K562 (cell line): ENCODE data around the gene PARD6B. TPM values are rescaled to one million over a fixed set of nuclear protein-coding genes. Genes with fewer than 3 reads are reported as not detected.

Experiments
- ADNP ChIP-seq: fragments of 200-800 bp; sonication (Bioruptor generic); IDR thresholded peaks from 2 replicates; pipeline ENCODE4 v1.6.1; 2016; ENCODE audit warnings: missing genetic modification characterization, missing compliant biosample characterization
- ARNT ChIP-seq, 2 experiments: fragments of 450-650 bp; IDR thresholded peaks; 2 replicates each; pipeline ENCODE4 v1.6.1; 2016; ENCODE audit warnings: mild to moderate bottlenecking in 1 of 2
- DDX20 ChIP-seq: fragments of 450-650 bp; IDR thresholded peaks from 2 replicates; pipeline ENCODE4 v1.6.1; 2016; ENCODE audit warnings: missing genetic modification characterization, low read depth, mild to moderate bottlenecking, missing compliant biosample characterization, moderate library complexity
- ELF1 ChIP-seq: fragments of 200-800 bp; sonication (Bioruptor generic); IDR thresholded peaks from 2 replicates; pipeline ENCODE4 v1.6.1; 2016; ENCODE audit warnings: missing genetic modification characterization, missing compliant biosample characterization
- GABPB2 ChIP-seq: fragments of 250-450 bp; sonication (Bioruptor Pico); conservative IDR thresholded peaks from 2 replicates; pipeline ENCODE4 v1.5.1; 2021; ENCODE audit warnings: mild to moderate bottlenecking
- KDM1A ChIP-seq, 2 experiments: fragments of 450-650 bp; IDR thresholded peaks; 2 replicates each; pipeline ENCODE4 v1.6.1; 2016; ENCODE audit warnings: mild to moderate bottlenecking in 2 of 2
- POLR2G ChIP-seq: fragments of 200-400 bp; formaldehyde crosslinking; IDR thresholded peaks from 2 replicates; pipeline ENCODE4 v1.6.1; 2017; ENCODE audit warnings: low read depth, mild to moderate bottlenecking, antibody characterized with exemption, low read length, moderate library complexity
- POU5F1 ChIP-seq: fragments of 150-350 bp; IDR thresholded peaks from 2 replicates; pipeline ENCODE4 v1.6.1; 2014; ENCODE audit warnings: borderline replicate concordance, low read length, low read depth, mild to moderate bottlenecking; ENCODE audit not compliant: partially characterized antibody
- SPI1 ChIP-seq: IDR thresholded peaks from 2 replicates; pipeline ENCODE4 v1.6.1; 2011; ENCODE audit warnings: low read depth, low read length, control low read depth, borderline replicate concordance
- U2AF1 ChIP-seq: fragments of 200-400 bp; formaldehyde crosslinking; optimal IDR thresholded peaks from 2 replicates; pipeline ENCODE3; 2017; ENCODE audit warnings: mild to moderate bottlenecking, low read depth, low read length, moderate library complexity
- ZNF23 ChIP-seq: fragments of 250-450 bp; sonication (Bioruptor Pico); IDR thresholded peaks from 2 replicates; pipeline ENCODE4 v1.4.0; 2020; ENCODE audit warnings: mild to moderate bottlenecking
- polyA plus RNA-seq, 8 experiments: library from polyadenylated mRNA; depleted of rRNA in 4 of 8; stranded (reverse) in 5 of 8; unstranded in 3 of 8; fragments of >200 nt; fragmentation: Nextera tagmentation in 2 of 8; fragmentation: Illumina TruSeq in 1 of 8; extraction: Ambion mirVana in 2 of 8; extraction: Trizol in 1 of 8; gene quantifications; 2 replicates each; pipeline versions ENCODE4 v1.2.1 to v1.2.3, GENCODE V29; 2011 to 2014; ENCODE audit warnings: inconsistent platforms in 1 of 8, missing spikeins in 1 of 8
- total RNA-seq, 7 experiments: library from RNA; depleted of rRNA in 6 of 7; stranded (reverse); fragments of >200 nt in 6 of 7; fragmentation: Illumina TruSeq in 2 of 7; extraction: Trizol in 2 of 7; gene quantifications; 2 replicates each; pipeline versions ENCODE4 v1.2.1 to v1.2.3, GENCODE V29; 2011 to 2021; ENCODE audit warnings: low replicate concordance in 1 of 7
- TF ChIP-seq, protein P1 (sequence below), 2 experiments: fragments of 450-650 bp in 1 of 2; IDR thresholded peaks; 2 replicates each; pipeline ENCODE4 v1.6.1; 2011 to 2017; ENCODE audit warnings: low read depth in 2 of 2, antibody characterized with exemption in 1 of 2, borderline replicate concordance in 1 of 2, low read length in 1 of 2, mild to moderate bottlenecking in 1 of 2, mixed read lengths in 1 of 2; ENCODE audit not compliant: control insufficient read depth in 1 of 2
- TF ChIP-seq, protein P2 (sequence below): fragments of 250-450 bp; sonication (Bioruptor Pico); IDR thresholded peaks from 2 replicates; pipeline ENCODE4 v1.4.0; 2020; ENCODE audit warnings: mild to moderate bottlenecking, moderate library complexity
- TF ChIP-seq, protein P3 (sequence below): sonication (generic); formaldehyde crosslinking; IDR thresholded peaks from 2 replicates; pipeline ENCODE4 v1.4.0; 2020; ENCODE audit warnings: mild to moderate bottlenecking, missing genetic modification reagents

The PARD6B gene
- total and polyA plus RNA-seq, 9 of the 15 experiments (the other 6 are each of a cell fraction or from before 2014, with no cell fraction given): 1.7 to 12.3 (median 5.5) TPM

DNA sequence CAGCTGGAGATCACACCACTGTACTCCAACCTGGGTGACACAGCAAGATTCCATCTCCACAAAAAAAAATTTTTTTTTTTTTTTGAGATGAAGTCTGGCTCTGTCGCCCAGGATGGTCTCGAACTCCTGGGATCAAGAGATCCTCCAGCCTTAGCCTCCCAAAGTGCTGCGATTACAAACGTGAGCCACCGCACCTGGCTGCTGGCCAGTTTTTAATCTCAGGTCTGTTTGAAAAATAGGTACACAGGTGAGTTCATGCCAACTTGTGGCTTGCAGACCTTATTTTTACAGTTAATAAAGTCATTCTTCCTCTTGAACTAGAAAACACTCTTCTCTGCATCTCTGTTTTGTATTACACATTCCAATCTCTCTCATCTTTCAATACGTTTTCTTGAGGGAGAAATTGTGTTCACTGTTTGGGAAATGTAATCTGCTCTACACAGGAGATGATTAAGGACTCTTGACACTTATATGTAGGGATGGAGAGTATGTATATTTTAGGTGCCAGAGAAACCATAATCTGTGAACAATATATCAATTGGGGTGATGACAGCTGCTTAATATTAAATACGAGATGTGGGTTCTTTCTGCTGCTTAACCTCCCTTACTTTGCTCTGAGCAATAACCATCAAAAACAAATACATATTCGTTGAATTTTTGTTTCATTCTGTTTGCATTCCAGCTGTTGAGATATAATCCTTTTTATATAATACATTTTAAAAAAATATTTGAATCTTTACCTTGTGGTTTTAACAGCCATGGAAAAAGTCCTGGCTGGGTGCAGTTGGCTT, 22.3 kb upstream of the PARD6B start (continued):
- TF ChIP-seq, protein P1, sequence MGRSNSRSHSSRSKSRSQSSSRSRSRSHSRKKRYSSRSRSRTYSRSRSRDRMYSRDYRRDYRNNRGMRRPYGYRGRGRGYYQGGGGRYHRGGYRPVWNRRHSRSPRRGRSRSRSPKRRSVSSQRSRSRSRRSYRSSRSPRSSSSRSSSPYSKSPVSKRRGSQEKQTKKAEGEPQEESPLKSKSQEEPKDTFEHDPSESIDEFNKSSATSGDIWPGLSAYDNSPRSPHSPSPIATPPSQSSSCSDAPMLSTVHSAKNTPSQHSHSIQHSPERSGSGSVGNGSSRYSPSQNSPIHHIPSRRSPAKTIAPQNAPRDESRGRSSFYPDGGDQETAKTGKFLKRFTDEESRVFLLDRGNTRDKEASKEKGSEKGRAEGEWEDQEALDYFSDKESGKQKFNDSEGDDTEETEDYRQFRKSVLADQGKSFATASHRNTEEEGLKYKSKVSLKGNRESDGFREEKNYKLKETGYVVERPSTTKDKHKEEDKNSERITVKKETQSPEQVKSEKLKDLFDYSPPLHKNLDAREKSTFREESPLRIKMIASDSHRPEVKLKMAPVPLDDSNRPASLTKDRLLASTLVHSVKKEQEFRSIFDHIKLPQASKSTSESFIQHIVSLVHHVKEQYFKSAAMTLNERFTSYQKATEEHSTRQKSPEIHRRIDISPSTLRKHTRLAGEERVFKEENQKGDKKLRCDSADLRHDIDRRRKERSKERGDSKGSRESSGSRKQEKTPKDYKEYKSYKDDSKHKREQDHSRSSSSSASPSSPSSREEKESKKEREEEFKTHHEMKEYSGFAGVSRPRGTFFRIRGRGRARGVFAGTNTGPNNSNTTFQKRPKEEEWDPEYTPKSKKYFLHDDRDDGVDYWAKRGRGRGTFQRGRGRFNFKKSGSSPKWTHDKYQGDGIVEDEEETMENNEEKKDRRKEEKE (IDR thresholded peaks at IDR 0.05; ENCODE audit: borderline replicate concordance in 1 of 2, control insufficient read depth in 1 of 2, low read depth in 2 of 2, low read length in 1 of 2): 0 out of 4 replicates have a peak, but pooled peaks of 1 of the 2 experiments have one; percentile 58
- TF ChIP-seq POLR2G (no peak), ELF1 (tag) (no peak), ADNP (tag) (no peak), GABPB2 (CRISPR knock-in tag) (no peak), SPI1 (no peak), KDM1A (IDR thresholded peaks at IDR 0.05) (0 out of 4 replicates have a peak, but pooled peaks of 1 of the 2 experiments have one; percentile 6), POU5F1 (no peak), DDX20 (tag) (no peak), ARNT (IDR thresholded peaks at IDR 0.05) (no peak), U2AF1 (no peak), ZNF23 (CRISPR knock-in tag) (no peak)
- TF ChIP-seq, protein P2, sequence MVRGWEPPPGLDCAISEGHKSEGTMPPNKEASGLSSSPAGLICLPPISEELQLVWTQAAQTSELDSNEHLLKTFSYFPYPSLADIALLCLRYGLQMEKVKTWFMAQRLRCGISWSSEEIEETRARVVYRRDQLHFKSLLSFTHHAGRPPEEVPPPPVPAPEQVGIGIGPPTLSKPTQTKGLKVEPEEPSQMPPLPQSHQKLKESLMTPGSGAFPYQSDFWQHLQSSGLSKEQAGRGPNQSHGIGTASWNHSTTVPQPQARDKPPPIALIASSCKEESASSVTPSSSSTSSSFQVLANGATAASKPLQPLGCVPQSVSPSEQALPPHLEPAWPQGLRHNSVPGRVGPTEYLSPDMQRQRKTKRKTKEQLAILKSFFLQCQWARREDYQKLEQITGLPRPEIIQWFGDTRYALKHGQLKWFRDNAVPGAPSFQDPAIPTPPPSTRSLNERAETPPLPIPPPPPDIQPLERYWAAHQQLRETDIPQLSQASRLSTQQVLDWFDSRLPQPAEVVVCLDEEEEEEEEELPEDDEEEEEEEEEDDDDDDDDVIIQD (CRISPR knock-in tag): no peak
- TF ChIP-seq, protein P3, sequence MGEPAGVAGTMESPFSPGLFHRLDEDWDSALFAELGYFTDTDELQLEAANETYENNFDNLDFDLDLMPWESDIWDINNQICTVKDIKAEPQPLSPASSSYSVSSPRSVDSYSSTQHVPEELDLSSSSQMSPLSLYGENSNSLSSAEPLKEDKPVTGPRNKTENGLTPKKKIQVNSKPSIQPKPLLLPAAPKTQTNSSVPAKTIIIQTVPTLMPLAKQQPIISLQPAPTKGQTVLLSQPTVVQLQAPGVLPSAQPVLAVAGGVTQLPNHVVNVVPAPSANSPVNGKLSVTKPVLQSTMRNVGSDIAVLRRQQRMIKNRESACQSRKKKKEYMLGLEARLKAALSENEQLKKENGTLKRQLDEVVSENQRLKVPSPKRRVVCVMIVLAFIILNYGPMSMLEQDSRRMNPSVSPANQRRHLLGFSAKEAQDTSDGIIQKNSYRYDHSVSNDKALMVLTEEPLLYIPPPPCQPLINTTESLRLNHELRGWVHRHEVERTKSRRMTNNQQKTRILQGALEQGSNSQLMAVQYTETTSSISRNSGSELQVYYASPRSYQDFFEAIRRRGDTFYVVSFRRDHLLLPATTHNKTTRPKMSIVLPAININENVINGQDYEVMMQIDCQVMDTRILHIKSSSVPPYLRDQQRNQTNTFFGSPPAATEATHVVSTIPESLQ (CRISPR knock-in tag): no peak
